ENCODE measurements around the gene ZNF213.

DNA sequence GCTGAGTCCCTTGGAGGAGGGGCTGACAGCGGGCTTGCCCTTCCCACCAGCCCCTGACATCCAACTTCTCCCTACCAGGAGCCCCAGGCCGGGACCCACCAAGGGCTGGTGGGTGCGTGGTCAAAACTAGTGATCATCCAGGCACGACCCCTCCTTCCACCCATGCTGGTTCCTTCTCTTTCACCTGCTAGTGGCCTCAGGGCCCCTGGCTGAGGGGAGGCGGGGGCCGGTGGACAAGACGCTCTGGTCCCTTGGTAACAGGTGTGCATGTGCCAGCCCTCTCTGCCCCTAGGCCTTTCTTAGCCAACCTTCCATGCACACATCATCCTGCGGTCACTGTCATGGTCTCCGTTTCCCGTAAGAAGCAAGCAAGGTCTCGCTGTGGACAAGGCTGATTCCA, 8.4 kb downstream of the ZNF213 start:
- TF ChIP-seq, protein P1, sequence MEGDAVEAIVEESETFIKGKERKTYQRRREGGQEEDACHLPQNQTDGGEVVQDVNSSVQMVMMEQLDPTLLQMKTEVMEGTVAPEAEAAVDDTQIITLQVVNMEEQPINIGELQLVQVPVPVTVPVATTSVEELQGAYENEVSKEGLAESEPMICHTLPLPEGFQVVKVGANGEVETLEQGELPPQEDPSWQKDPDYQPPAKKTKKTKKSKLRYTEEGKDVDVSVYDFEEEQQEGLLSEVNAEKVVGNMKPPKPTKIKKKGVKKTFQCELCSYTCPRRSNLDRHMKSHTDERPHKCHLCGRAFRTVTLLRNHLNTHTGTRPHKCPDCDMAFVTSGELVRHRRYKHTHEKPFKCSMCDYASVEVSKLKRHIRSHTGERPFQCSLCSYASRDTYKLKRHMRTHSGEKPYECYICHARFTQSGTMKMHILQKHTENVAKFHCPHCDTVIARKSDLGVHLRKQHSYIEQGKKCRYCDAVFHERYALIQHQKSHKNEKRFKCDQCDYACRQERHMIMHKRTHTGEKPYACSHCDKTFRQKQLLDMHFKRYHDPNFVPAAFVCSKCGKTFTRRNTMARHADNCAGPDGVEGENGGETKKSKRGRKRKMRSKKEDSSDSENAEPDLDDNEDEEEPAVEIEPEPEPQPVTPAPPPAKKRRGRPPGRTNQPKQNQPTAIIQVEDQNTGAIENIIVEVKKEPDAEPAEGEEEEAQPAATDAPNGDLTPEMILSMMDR (IDR thresholded peaks at IDR 0.05), result no peak
- no peak for TF ChIP-seq POLR2A (IDR thresholded peaks at IDR 0.05)
